GM12872 (cell line): Measurements from ENCODE around the gene PBX3.

ENCODE experiments used
- TF ChIP-seq, protein P1 (sequence below): IDR thresholded peaks from 3 replicates; pipeline ENCODE4 v1.5.1; 2011; ENCODE audit warnings: low read depth, mild to moderate bottlenecking, low read length, moderate library complexity; ENCODE audit not compliant: insufficient read depth

The PBX3 gene

DNA sequence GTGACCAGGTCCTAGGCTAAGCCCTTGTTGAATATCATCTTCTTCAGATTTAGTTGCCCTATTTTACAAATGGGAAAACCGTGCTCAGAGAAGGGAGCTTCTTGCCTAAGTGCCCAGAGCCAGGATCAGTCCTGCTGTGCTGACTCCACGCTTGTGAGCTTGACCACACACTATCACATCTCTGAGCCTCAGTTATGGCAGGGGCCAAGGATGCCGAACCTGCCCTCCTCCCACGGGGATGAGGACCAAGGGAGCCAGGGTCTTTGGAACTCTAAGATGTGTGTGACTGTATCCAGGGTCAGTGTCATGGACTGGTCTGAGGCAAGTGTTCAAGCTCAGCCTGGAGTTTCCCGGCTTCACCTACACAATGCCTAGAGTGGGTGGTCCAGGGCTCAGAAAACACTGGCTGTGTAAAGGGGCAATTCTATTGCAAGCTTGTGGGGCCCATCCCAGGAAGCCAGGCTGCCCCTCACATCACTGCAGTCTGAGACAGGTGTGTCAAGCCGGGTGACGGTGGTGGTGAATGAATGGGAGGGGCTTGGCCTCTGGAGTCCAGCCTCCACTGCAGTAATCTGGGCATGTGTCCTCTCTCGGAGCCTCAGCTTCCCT lies 235.7 kb downstream of the PBX3 start:
- TF ChIP-seq, protein P1, sequence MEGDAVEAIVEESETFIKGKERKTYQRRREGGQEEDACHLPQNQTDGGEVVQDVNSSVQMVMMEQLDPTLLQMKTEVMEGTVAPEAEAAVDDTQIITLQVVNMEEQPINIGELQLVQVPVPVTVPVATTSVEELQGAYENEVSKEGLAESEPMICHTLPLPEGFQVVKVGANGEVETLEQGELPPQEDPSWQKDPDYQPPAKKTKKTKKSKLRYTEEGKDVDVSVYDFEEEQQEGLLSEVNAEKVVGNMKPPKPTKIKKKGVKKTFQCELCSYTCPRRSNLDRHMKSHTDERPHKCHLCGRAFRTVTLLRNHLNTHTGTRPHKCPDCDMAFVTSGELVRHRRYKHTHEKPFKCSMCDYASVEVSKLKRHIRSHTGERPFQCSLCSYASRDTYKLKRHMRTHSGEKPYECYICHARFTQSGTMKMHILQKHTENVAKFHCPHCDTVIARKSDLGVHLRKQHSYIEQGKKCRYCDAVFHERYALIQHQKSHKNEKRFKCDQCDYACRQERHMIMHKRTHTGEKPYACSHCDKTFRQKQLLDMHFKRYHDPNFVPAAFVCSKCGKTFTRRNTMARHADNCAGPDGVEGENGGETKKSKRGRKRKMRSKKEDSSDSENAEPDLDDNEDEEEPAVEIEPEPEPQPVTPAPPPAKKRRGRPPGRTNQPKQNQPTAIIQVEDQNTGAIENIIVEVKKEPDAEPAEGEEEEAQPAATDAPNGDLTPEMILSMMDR, result no peak

DNA sequence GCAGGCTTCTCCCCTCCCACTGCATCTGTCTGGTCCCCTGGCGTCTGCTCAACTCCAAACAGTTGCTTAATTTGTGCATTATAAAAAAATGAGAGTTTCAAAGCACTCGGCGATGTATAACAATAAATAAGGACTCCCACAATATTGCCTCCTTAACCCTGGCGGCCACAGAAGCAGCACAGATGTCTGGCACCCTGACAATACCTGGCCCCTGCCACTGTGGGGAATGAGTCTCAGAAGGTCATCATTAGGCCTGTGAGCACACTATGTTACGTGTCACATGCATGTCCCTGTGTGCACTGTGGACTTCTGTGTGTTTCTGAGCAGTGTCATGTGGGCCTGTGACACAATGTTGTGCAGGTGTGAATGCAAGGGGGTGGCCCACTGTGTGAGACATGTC lies 236.5 kb downstream of the PBX3 start:
- TF ChIP-seq, protein P1, result no peak

DNA sequence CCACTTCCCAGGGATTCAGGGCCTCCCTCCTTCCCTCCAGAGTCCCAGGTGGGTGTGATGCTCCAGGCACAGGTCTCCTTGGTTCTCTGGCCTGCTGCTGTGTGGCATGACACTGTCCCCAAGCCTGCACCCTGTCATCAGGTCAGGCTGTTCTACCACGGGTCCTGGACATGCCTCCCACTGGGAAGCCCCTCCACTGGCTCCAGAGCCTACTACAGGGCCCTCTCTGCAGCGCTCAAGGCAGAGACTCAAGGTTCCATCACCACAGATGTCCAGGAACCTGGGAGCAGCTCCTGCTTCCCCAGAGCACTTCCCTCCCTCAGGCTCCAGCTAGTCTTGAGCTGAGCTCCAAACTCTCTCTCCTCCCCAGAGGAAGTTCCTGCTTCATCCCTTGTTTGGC lies 237.3 kb downstream of the PBX3 start:
- TF ChIP-seq, protein P1, result no peak

GRCh38 chr9:125985142-125985997 lies 238.2 kb downstream of the PBX3 start:
- TF ChIP-seq, protein P1, result no peak

GRCh38 chr9:125985998-125986655 lies 239.0 kb downstream of the PBX3 start:
- TF ChIP-seq, protein P1, result no peak

GRCh38 chr9:125986966-125987365 lies 239.8 kb downstream of the PBX3 start:
- TF ChIP-seq, protein P1, result no peak

GRCh38 chr9:125987420-125987819 lies 240.2 kb downstream of the PBX3 start:
- TF ChIP-seq, protein P1, result no peak
